Measurements from ENCODE around the gene ATXN1. TPM values are rescaled to one million over a fixed set of nuclear protein-coding genes. Genes with fewer than 3 reads are reported as not detected.

Gene ATXN1
- total RNA-seq, 1 experiment from 2014 or later: 8.1 TPM

DNA sequence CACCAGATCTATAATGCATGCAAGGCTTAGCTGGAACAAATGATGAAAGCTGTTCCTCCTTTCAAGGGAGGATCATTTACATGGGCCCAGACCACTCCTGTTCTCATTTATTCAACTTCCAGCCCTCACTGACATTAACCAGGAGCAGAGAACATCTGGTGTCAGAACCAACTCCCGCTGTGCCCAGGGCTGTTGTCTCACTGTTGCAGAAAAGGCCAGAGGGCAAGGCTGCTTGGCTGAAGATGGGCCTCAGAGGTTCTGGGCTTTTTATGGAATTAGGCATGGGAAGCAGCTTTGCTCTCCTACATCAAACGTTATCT is 358.7 kb downstream of the ATXN1 start (continued):
- TF ChIP-seq, protein P1, sequence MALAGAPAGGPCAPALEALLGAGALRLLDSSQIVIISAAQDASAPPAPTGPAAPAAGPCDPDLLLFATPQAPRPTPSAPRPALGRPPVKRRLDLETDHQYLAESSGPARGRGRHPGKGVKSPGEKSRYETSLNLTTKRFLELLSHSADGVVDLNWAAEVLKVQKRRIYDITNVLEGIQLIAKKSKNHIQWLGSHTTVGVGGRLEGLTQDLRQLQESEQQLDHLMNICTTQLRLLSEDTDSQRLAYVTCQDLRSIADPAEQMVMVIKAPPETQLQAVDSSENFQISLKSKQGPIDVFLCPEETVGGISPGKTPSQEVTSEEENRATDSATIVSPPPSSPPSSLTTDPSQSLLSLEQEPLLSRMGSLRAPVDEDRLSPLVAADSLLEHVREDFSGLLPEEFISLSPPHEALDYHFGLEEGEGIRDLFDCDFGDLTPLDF (CRISPR knock-in tag; IDR thresholded peaks at IDR 0.05): no peak

DNA sequence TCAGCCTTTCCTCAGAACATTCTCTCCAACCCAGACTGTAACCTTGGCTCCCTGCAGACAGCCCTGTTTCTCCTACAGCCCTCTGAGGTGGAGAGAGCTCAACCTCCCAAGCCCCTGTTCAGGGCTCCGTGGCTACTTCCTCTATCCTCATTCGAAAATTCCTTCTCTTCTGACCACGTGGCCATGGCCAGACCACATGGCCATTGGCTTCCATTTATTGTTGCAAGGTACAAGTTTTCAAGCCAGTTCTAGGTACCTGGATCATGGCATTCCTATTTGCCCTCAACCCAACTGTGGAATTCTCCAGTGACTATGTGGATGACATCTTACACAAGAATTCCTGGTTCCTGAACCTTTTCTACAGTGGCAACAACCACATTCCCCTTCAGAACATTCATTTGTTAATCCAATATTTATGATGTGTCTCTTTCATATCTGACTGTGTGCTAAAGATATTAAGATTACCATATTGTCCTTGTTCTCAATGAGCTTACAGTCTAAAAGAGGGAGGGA is 361.0 kb downstream of the ATXN1 start:
- TF ChIP-seq, protein P2, sequence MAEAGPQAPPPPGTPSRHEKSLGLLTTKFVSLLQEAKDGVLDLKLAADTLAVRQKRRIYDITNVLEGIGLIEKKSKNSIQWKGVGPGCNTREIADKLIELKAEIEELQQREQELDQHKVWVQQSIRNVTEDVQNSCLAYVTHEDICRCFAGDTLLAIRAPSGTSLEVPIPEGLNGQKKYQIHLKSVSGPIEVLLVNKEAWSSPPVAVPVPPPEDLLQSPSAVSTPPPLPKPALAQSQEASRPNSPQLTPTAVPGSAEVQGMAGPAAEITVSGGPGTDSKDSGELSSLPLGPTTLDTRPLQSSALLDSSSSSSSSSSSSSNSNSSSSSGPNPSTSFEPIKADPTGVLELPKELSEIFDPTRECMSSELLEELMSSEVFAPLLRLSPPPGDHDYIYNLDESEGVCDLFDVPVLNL (CRISPR knock-in tag; IDR thresholded peaks at IDR 0.05; ENCODE audit: borderline replicate concordance, low read depth): no peak
- TF ChIP-seq IRF2 (CRISPR knock-in tag; IDR thresholded peaks at IDR 0.05; ENCODE audit: borderline replicate concordance, low read depth) (no peak), ZNF219 (CRISPR knock-in tag; IDR thresholded peaks at IDR 0.05; ENCODE audit: borderline replicate concordance) (no peak), ZNF317 (CRISPR knock-in tag; IDR thresholded peaks at IDR 0.05; ENCODE audit: borderline replicate concordance, low read depth) (no peak), FOXJ3 (CRISPR knock-in tag; IDR thresholded peaks at IDR 0.05; ENCODE audit: borderline replicate concordance) (no peak), OVOL2 (CRISPR knock-in tag; IDR thresholded peaks at IDR 0.05; ENCODE audit: borderline replicate concordance) (no peak), ZNF423 (CRISPR knock-in tag; IDR thresholded peaks at IDR 0.05) (no peak), CREM (CRISPR knock-in tag; IDR thresholded peaks at IDR 0.05) (no peak), MYBL2 (CRISPR knock-in tag; IDR thresholded peaks at IDR 0.05) (no peak), ZNF416 (CRISPR knock-in tag; IDR thresholded peaks at IDR 0.05) (no peak), FOXK1 (CRISPR knock-in tag; IDR thresholded peaks at IDR 0.05) (no peak), JUN (CRISPR knock-in tag; IDR thresholded peaks at IDR 0.05) (no peak), MXD4 (CRISPR knock-in tag; IDR thresholded peaks at IDR 0.05; ENCODE audit: borderline replicate concordance) (no peak)
- TF ChIP-seq, protein P3, sequence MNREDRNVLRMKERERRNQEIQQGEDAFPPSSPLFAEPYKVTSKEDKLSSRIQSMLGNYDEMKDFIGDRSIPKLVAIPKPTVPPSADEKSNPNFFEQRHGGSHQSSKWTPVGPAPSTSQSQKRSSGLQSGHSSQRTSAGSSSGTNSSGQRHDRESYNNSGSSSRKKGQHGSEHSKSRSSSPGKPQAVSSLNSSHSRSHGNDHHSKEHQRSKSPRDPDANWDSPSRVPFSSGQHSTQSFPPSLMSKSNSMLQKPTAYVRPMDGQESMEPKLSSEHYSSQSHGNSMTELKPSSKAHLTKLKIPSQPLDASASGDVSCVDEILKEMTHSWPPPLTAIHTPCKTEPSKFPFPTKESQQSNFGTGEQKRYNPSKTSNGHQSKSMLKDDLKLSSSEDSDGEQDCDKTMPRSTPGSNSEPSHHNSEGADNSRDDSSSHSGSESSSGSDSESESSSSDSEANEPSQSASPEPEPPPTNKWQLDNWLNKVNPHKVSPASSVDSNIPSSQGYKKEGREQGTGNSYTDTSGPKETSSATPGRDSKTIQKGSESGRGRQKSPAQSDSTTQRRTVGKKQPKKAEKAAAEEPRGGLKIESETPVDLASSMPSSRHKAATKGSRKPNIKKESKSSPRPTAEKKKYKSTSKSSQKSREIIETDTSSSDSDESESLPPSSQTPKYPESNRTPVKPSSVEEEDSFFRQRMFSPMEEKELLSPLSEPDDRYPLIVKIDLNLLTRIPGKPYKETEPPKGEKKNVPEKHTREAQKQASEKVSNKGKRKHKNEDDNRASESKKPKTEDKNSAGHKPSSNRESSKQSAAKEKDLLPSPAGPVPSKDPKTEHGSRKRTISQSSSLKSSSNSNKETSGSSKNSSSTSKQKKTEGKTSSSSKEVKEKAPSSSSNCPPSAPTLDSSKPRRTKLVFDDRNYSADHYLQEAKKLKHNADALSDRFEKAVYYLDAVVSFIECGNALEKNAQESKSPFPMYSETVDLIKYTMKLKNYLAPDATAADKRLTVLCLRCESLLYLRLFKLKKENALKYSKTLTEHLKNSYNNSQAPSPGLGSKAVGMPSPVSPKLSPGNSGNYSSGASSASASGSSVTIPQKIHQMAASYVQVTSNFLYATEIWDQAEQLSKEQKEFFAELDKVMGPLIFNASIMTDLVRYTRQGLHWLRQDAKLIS (CRISPR knock-in tag; IDR thresholded peaks at IDR 0.05; ENCODE audit: borderline replicate concordance): no peak
- TF ChIP-seq, protein P4, sequence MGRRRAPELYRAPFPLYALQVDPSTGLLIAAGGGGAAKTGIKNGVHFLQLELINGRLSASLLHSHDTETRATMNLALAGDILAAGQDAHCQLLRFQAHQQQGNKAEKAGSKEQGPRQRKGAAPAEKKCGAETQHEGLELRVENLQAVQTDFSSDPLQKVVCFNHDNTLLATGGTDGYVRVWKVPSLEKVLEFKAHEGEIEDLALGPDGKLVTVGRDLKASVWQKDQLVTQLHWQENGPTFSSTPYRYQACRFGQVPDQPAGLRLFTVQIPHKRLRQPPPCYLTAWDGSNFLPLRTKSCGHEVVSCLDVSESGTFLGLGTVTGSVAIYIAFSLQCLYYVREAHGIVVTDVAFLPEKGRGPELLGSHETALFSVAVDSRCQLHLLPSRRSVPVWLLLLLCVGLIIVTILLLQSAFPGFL (CRISPR knock-in tag; IDR thresholded peaks at IDR 0.05; ENCODE audit: borderline replicate concordance): no peak
- TF ChIP-seq, protein P5, sequence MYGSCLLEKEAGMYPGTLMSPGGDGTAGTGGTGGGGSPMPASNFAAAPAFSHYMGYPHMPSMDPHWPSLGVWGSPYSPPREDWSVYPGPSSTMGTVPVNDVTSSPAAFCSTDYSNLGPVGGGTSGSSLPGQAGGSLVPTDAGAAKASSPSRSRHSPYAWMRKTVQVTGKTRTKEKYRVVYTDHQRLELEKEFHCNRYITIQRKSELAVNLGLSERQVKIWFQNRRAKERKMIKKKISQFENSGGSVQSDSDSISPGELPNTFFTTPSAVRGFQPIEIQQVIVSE (CRISPR knock-in tag; IDR thresholded peaks at IDR 0.05; ENCODE audit: borderline replicate concordance): no peak
- TF ChIP-seq, protein P6, sequence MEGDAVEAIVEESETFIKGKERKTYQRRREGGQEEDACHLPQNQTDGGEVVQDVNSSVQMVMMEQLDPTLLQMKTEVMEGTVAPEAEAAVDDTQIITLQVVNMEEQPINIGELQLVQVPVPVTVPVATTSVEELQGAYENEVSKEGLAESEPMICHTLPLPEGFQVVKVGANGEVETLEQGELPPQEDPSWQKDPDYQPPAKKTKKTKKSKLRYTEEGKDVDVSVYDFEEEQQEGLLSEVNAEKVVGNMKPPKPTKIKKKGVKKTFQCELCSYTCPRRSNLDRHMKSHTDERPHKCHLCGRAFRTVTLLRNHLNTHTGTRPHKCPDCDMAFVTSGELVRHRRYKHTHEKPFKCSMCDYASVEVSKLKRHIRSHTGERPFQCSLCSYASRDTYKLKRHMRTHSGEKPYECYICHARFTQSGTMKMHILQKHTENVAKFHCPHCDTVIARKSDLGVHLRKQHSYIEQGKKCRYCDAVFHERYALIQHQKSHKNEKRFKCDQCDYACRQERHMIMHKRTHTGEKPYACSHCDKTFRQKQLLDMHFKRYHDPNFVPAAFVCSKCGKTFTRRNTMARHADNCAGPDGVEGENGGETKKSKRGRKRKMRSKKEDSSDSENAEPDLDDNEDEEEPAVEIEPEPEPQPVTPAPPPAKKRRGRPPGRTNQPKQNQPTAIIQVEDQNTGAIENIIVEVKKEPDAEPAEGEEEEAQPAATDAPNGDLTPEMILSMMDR (IDR thresholded peaks at IDR 0.05): no peak
- TF ChIP-seq, protein P7, sequence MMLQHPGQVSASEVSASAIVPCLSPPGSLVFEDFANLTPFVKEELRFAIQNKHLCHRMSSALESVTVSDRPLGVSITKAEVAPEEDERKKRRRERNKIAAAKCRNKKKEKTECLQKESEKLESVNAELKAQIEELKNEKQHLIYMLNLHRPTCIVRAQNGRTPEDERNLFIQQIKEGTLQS (CRISPR knock-in tag; conservative IDR thresholded peaks at IDR 0.05): no peak
- TF ChIP-seq, protein P8, sequence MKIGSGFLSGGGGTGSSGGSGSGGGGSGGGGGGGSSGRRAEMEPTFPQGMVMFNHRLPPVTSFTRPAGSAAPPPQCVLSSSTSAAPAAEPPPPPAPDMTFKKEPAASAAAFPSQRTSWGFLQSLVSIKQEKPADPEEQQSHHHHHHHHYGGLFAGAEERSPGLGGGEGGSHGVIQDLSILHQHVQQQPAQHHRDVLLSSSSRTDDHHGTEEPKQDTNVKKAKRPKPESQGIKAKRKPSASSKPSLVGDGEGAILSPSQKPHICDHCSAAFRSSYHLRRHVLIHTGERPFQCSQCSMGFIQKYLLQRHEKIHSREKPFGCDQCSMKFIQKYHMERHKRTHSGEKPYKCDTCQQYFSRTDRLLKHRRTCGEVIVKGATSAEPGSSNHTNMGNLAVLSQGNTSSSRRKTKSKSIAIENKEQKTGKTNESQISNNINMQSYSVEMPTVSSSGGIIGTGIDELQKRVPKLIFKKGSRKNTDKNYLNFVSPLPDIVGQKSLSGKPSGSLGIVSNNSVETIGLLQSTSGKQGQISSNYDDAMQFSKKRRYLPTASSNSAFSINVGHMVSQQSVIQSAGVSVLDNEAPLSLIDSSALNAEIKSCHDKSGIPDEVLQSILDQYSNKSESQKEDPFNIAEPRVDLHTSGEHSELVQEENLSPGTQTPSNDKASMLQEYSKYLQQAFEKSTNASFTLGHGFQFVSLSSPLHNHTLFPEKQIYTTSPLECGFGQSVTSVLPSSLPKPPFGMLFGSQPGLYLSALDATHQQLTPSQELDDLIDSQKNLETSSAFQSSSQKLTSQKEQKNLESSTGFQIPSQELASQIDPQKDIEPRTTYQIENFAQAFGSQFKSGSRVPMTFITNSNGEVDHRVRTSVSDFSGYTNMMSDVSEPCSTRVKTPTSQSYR (CRISPR knock-in tag; IDR thresholded peaks at IDR 0.05): no peak
- TF ChIP-seq, protein P1 (CRISPR knock-in tag; IDR thresholded peaks at IDR 0.05): no peak

More for the DNA sequence above, 361.0 kb downstream of the ATXN1 start:
- ATAC-seq: no peak
- CTCF ChIA-PET: no interaction called here
- Mint-ChIP-seq H3K27ac (no peak overlapping the region), H3K27me3 (ENCODE audit: low read depth) (no peaks in the 10 kb centered on the region), H3K9me3 (peaks cover 10% of the 10 kb centered on the region), H3K4me1 (no peaks in the 10 kb centered on the region), H3K4me3 (no peak overlapping the region), H3K36me3 (no peaks in the 10 kb centered on the region)
- no peak for DNase-seq (ENCODE audit: low spot score)
- POLR2A ChIA-PET: no interaction called here

Measured in WTC11 (cell line).